Measurements from ENCODE around the gene JAKMIP1. TPM values are rescaled to one million over a fixed set of nuclear protein-coding genes. Genes with fewer than 3 reads are reported as not detected.
"Not testable (repeated sequence)": the region's sequence is repeated elsewhere in the genome, so short reads cannot be mapped to it uniquely, and the experiment has no call there.

JAKMIP1 gene
- total RNA-seq, 4 donors from 2014 or later = 0.67 to 1.3 (median 1.1) TPM

DNA sequence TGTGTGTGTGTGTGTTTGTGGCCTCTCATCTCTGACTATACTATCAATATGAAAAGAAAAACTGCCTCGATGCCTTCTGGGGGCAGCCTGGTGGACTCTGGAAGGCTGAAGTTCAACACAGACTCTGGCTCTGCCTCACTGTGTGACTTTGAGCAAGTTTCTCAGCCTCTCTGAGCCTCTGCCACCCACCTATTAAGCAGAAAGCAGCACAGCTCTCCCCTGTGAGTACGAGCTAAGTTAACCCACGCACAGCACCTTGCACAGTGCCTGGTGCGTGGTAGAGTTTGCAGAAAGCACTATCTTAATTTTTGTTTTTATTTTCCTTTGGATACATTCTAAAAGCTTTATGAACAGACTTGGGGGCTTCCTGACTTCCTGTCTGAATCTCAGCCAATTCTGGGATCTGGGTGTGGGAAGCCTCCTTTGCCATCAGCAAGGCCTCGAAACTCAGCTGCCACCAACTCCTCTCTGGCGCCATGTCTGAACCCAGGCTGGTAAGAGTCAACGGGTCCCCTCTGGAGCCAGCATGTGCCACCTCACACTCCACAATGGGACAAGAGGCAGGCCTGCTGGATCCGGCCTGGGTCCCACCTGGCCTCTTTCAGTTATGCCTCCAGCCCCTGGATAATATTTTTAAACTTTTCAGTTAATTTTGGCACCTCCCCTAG is 57.3 kb downstream of the JAKMIP1 start:
- H3K4me1 ChIP-seq = no peaks in the 10 kb centered on the region
- H3K9me3 ChIP-seq = no peaks in the 10 kb centered on the region
- no peak for TF ChIP-seq POLR2A (IDR thresholded peaks at IDR 0.05)
- TF ChIP-seq, protein P1, sequence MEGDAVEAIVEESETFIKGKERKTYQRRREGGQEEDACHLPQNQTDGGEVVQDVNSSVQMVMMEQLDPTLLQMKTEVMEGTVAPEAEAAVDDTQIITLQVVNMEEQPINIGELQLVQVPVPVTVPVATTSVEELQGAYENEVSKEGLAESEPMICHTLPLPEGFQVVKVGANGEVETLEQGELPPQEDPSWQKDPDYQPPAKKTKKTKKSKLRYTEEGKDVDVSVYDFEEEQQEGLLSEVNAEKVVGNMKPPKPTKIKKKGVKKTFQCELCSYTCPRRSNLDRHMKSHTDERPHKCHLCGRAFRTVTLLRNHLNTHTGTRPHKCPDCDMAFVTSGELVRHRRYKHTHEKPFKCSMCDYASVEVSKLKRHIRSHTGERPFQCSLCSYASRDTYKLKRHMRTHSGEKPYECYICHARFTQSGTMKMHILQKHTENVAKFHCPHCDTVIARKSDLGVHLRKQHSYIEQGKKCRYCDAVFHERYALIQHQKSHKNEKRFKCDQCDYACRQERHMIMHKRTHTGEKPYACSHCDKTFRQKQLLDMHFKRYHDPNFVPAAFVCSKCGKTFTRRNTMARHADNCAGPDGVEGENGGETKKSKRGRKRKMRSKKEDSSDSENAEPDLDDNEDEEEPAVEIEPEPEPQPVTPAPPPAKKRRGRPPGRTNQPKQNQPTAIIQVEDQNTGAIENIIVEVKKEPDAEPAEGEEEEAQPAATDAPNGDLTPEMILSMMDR (IDR thresholded peaks at IDR 0.05) = no peak
- no peak overlapping the region for H3K27ac ChIP-seq
- H3K36me3 ChIP-seq = no peaks in the 10 kb centered on the region
- no peak overlapping the region for H3K4me3 ChIP-seq
- H3K27me3 ChIP-seq = peaks cover 0 to 4% (median 0%) of the 10 kb centered on the region in 4 donors
- 75 to 92% methylated on average over 5 to 8 of the region's 8 CpGs for WGBS, 2 donors
- intact Hi-C loops (cut with DNase I) = no loop called here
- DNase-seq = no peak

- no peak for TF ChIP-seq POLR2A (IDR thresholded peaks at IDR 0.05)
- TF ChIP-seq, protein P1 (IDR thresholded peaks at IDR 0.05) = no peak
- H3K4me3 ChIP-seq = no peak overlapping the region
- intact Hi-C loops (cut with DNase I) = no loop called here
- peaks cover 0 to 4% (median 0%) of the 10 kb centered on the region in 4 donors for H3K27me3 ChIP-seq
- DNase-seq = no peak
- no peak overlapping the region for H3K27ac ChIP-seq
- no peaks in the 10 kb centered on the region for H3K4me1 ChIP-seq
- no peaks in the 10 kb centered on the region for H3K9me3 ChIP-seq
- WGBS, 2 donors = 77 to 86% methylated on average over 6 to 7 of the region's 7 CpGs
- no peaks in the 10 kb centered on the region for H3K36me3 ChIP-seq
Measured at GRCh38 chr4:6142511-6142910, 57.8 kb downstream of the JAKMIP1 start.

DNA sequence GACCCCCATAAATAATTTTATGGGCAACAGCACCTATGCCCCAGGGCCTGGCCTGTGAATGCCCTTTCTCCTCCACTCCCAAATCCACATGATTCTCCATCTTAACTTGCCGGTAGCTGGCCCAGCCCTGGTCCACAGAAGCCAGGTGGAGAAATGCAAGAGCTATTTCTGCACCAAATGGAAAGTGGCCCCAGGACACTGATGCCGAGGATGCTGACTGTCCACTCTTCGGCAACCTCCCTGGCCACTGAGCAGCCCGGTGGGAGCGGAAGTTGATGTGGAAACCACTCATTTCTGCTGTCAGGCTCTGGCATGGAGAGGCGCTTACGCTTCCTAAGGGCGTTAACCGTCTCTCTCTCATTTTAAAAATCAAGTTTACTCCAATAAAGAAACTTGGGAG is 58.8 kb downstream of the JAKMIP1 start:
- no peaks in the 10 kb centered on the region for H3K9me3 ChIP-seq
- no peaks in the 10 kb centered on the region for H3K36me3 ChIP-seq
- no peak overlapping the region for H3K4me3 ChIP-seq
- H3K4me1 ChIP-seq = no peaks in the 10 kb centered on the region
- DNase-seq = no peak
- WGBS, 2 donors = 73 to 87% methylated on average over 6 to 9 of the region's 9 CpGs
- intact Hi-C loops (cut with DNase I) = no loop called here
- TF ChIP-seq POLR2A (IDR thresholded peaks at IDR 0.05) = no peak
- TF ChIP-seq, protein P1 (IDR thresholded peaks at IDR 0.05) = no peak
- no peaks in the 10 kb centered on the region for H3K27me3 ChIP-seq
- no peak overlapping the region for H3K27ac ChIP-seq

GRCh38 chr4:6141021-6141420 is 59.3 kb downstream of the JAKMIP1 start:
- DNase-seq; H3K27me3 ChIP-seq; H3K36me3 ChIP-seq; intact Hi-C loops (cut with DNase I); H3K9me3 ChIP-seq; H3K4me1 ChIP-seq; H3K27ac ChIP-seq; H3K4me3 ChIP-seq: not testable (repeated sequence)
- WGBS, 2 donors = 80 to 92% methylated on average over 13 to 14 of the region's 14 CpGs

GRCh38 chr4:6137747-6138135 is 62.6 kb downstream of the JAKMIP1 start:
- H3K36me3 ChIP-seq = no peaks in the 10 kb centered on the region
- H3K27me3 ChIP-seq = peaks cover 0 to 5% (median 0%) of the 10 kb centered on the region in 4 donors
- H3K27ac ChIP-seq = no peak overlapping the region
- H3K9me3 ChIP-seq = no peaks in the 10 kb centered on the region
- DNase-seq = no peak
- TF ChIP-seq POLR2A (IDR thresholded peaks at IDR 0.05) = no peak
- TF ChIP-seq, protein P1 (IDR thresholded peaks at IDR 0.05) = no peak
- no peak overlapping the region for H3K4me3 ChIP-seq
- WGBS, 2 donors = 63% methylated on average over 2 of the region's 3 CpGs; no CpG with 5 or more reads in 1 of the 2 donors
- no peaks in the 10 kb centered on the region for H3K4me1 ChIP-seq
- intact Hi-C loops (cut with DNase I) = no loop called here

Data from esophagus squamous epithelium (tissue), 5 donors.